Panc1 (cell line): ENCODE measurements around the gene KRTAP4-5. TPM values are rescaled to one million over a fixed set of nuclear protein-coding genes. Genes with fewer than 3 reads are reported as not detected.
A peak's percentile ranks its signal among the peaks of the same experiment; 100 is the strongest.
"Not testable (repeated sequence)": the region's sequence is repeated elsewhere in the genome, so short reads cannot be mapped to it uniquely, and the experiment has no call there.

Experiments
- ATAC-seq: fragments of 200-7000 bp; cut with Tn5 transposase; 2 replicates; pipeline ENCODE4 v1.9.1; 2020; ENCODE audit warnings: mild to moderate bottlenecking, moderate library complexity
- BruUV-seq: library from RNA; stranded (reverse); fragments of 400-500 nt; replicated peaks from 2 replicates; lab custom pipeline; 2021; lab: Mats Ljungman, UMichigan
- CTCF ChIA-PET: fragments of 300-600 bp; sonication (Branson Sonifier 250); formaldehyde crosslinking; loops from one replicate; lab custom pipeline; 2022; ENCODE audit warnings: antibody characterized with exemption; lab: Charles Lee
- POLR2A ChIA-PET: fragments of 300-600 bp; sonication (Branson Sonifier 250); formaldehyde crosslinking; loops from one replicate; lab custom pipeline; 2022; ENCODE audit warnings: antibody characterized with exemption; lab: Charles Lee
- DNase-seq: peaks from one replicate; pipeline ENCODE4 v3.0.0-alpha.2; 2010; ENCODE audit warnings: low read depth, low spot score
- H3K27ac ChIP-seq: 2 replicates; pipeline ENCODE4 v1.5.1; 2011; ENCODE audit warnings: mild to moderate bottlenecking, low read length, inconsistent platforms
- H3K27me3 ChIP-seq: fragments of 200-500 bp; sonication (Bioruptor generic); 2 replicates; pipeline ENCODE4 v1.6.0; 2014; ENCODE audit warnings: low read length, inconsistent platforms; ENCODE audit not compliant: control insufficient read depth, insufficient read depth
- H3K36me3 ChIP-seq: fragments of 200-500 bp; sonication (Bioruptor generic); 2 replicates; pipeline ENCODE4 v1.5.1; 2014; ENCODE audit warnings: inconsistent platforms, mild to moderate bottlenecking, low read length, moderate library complexity; ENCODE audit not compliant: control insufficient read depth, insufficient read depth
- H3K4me1 ChIP-seq: 2 replicates; pipeline ENCODE4 v1.5.1; 2011; ENCODE audit warnings: inconsistent platforms, mild to moderate bottlenecking, low read length, moderate library complexity; ENCODE audit not compliant: control insufficient read depth, insufficient read depth
- H3K4me3 ChIP-seq, 2 experiments: 2 replicates each; pipeline ENCODE4 v1.5.1; 2011 to 2012; ENCODE audit warnings: low read depth in 2 of 2, low read length in 2 of 2, mild to moderate bottlenecking in 2 of 2, inconsistent platforms in 1 of 2, moderate library complexity in 1 of 2
- H3K9me3 ChIP-seq: fragments of 200-500 bp; sonication (Bioruptor generic); 2 replicates; pipeline ENCODE4 v1.5.1; 2014; ENCODE audit warnings: low read depth, mild to moderate bottlenecking, inconsistent platforms, low read length, moderate library complexity; ENCODE audit not compliant: control insufficient read depth, insufficient read depth
- CTCF ChIP-seq: fragments of 450-650 bp; IDR thresholded peaks from 2 replicates; pipeline ENCODE4 v1.5.1; 2017; ENCODE audit warnings: mild to moderate bottlenecking
- POLR2AphosphoS5 ChIP-seq: IDR thresholded peaks from 2 replicates; pipeline ENCODE4 v1.6.1; 2012; ENCODE audit warnings: mild to moderate bottlenecking, low read depth, low read length, moderate library complexity
- SIN3A ChIP-seq: IDR thresholded peaks from 2 replicates; pipeline ENCODE4 v1.6.1; 2012; ENCODE audit warnings: low read depth, mild to moderate bottlenecking, low read length, moderate library complexity, borderline replicate concordance; ENCODE audit not compliant: insufficient read depth
- TCF7L2 ChIP-seq: IDR thresholded peaks from 2 replicates; pipeline ENCODE4 v1.6.1; 2011; ENCODE audit warnings: mild to moderate bottlenecking, low read depth, low read length, inconsistent platforms
- in situ Hi-C: cut with HindIII; loops from 2 replicates; pipeline ENCODE4 v1.10.0; 2016; ENCODE audit warnings: low sequenced_read_pairs, low pct_unique_long_range_greater_than_20kb
- intact Hi-C: fragments of 100-400 bp; cut with micrococcal nuclease; formaldehyde crosslinking; loops from one replicate; pipeline ENCODE4 v1.10.0; 2022; ENCODE audit not compliant: unreplicated experiment
- total RNA-seq: library from RNA; stranded (reverse); gene quantifications from one replicate; pipeline ENCODE4 v1.2.1, GENCODE V29; 2021; ENCODE audit not compliant: unreplicated experiment
- TF ChIP-seq, protein P1 (sequence below), 2 experiments: IDR thresholded peaks; 2 replicates each; pipeline ENCODE4 v1.6.1; 2011 to 2012; ENCODE audit warnings: low read depth in 2 of 2, control low read depth in 1 of 2, low read length in 1 of 2, mild to moderate bottlenecking in 1 of 2, moderate library complexity in 1 of 2; ENCODE audit not compliant: insufficient read depth in 1 of 2

The KRTAP4-5 gene
- total RNA-seq, 1 experiment from 2014 or later = not detected

- intact Hi-C loops = loop anchor here (5.0 kb wide), 1 partner anchor 381 kb away; the partner anchor contains the start of gene KRT35
- Histone ChIP-seq H3K27ac (no peak within 1 kb of the TSS), H3K4me3 (no peak within 1 kb of the TSS), H3K9me3 (no peaks in the 10 kb centered on the region), H3K4me1 (no peaks in the 10 kb centered on the region), H3K27me3 (no peaks in the 10 kb centered on the region), H3K36me3 (no peaks in the 10 kb centered on the region)
- DNase-seq (no peak), ATAC-seq (no peak)
- CTCF ChIA-PET = no interaction called here
- in situ Hi-C loops = no loop called here
- TF ChIP-seq CTCF (no peak), POLR2AphosphoS5 (no peak), TCF7L2 (no peak), SIN3A (no peak)
- TF ChIP-seq, protein P1, sequence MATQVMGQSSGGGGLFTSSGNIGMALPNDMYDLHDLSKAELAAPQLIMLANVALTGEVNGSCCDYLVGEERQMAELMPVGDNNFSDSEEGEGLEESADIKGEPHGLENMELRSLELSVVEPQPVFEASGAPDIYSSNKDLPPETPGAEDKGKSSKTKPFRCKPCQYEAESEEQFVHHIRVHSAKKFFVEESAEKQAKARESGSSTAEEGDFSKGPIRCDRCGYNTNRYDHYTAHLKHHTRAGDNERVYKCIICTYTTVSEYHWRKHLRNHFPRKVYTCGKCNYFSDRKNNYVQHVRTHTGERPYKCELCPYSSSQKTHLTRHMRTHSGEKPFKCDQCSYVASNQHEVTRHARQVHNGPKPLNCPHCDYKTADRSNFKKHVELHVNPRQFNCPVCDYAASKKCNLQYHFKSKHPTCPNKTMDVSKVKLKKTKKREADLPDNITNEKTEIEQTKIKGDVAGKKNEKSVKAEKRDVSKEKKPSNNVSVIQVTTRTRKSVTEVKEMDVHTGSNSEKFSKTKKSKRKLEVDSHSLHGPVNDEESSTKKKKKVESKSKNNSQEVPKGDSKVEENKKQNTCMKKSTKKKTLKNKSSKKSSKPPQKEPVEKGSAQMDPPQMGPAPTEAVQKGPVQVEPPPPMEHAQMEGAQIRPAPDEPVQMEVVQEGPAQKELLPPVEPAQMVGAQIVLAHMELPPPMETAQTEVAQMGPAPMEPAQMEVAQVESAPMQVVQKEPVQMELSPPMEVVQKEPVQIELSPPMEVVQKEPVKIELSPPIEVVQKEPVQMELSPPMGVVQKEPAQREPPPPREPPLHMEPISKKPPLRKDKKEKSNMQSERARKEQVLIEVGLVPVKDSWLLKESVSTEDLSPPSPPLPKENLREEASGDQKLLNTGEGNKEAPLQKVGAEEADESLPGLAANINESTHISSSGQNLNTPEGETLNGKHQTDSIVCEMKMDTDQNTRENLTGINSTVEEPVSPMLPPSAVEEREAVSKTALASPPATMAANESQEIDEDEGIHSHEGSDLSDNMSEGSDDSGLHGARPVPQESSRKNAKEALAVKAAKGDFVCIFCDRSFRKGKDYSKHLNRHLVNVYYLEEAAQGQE (IDR thresholded peaks at IDR 0.05; ENCODE audit: insufficient read depth in 1 of 2, low read depth in 2 of 2, low read length in 1 of 2) = no peak
- BruUV-seq = no TSS peak
- POLR2A ChIA-PET = interaction anchor here (0.6 kb wide), 1 partner anchor 12 kb away, joined by 3 read pairs; no protein-coding TSS in a partner anchor
Observed at GRCh38 chr17:41101586-41102259, 47.9 kb downstream of the KRTAP4-5 start, which contains the start of gene KRTAP4-16. Gene KRTAP4-16, minus strand, starts transcription at chr17:41102209. Its CDS starts 0 bp downstream, at chr17:41102209.

DNA sequence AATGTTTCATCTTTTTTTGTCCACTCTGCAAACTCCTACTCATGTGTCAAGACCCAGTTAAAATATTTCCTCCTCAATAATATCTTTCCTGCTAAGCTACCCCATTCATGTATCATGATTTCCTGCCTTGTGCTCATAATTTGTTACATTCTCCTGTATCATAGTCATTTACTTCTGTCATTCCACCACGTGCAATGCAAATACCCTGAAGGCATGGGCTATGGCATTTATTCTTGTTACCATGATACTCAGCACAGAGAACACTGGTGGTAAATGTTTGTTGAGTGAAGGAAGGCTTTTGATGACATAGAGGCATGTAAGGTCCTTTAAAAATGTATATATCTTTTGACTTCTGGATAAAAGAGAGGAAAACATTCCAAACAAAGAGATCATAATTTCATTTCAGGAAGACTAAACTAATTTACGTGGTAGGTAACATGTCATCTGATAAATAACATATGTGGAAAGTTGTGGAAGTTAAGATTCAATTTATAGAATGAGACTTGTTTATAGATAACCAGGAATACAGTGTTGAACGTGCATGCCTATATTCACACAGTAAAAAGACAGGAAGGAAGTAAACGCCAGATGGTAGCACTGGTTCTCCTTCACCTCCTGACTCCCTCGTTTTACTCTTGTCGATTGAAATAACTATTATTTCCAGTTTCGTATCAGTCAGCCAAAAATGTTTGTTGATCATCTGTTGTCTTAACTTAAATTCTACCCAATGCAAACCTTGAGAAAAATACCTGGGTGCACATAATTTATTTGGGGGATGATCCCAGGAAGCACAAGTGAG is 49.7 kb downstream of the KRTAP4-5 start:
- intact Hi-C loops = loop anchor here (5.0 kb wide), 1 partner anchor 382 kb away; the partner anchor contains the start of gene KRT35
- ATAC-seq = peak; percentile 77
- CTCF ChIA-PET, H3K4me3 ChIP-seq, H3K27me3 ChIP-seq, in situ Hi-C loops, H3K4me1 ChIP-seq, H3K27ac ChIP-seq, H3K36me3 ChIP-seq, POLR2A ChIA-PET, H3K9me3 ChIP-seq, BruUV-seq: not testable (repeated sequence)
- peak; percentile 20 for DNase-seq

Other genes with a start within 250 kb of the KRTAP4-5 start
- gene KRT23, start 212.2 kb downstream of the KRTAP4-5 start, total RNA-seq = not detected
- not detected for gene KRT39, start 182.9 kb downstream of the KRTAP4-5 start, total RNA-seq
- gene KRT40, start 165.5 kb downstream of the KRTAP4-5 start, total RNA-seq = not detected
- not detected for gene KRTAP3-3, start 155.7 kb downstream of the KRTAP4-5 start, total RNA-seq
- gene KRTAP3-2, start 149.9 kb downstream of the KRTAP4-5 start, total RNA-seq = not detected
- not detected for gene KRTAP3-1, start 140.7 kb downstream of the KRTAP4-5 start, total RNA-seq
- gene KRTAP1-5, start 122.6 kb downstream of the KRTAP4-5 start, total RNA-seq = not detected
- not detected for gene KRTAP1-4, start 119.6 kb downstream of the KRTAP4-5 start, total RNA-seq
- not detected for gene KRTAP1-3, start 115.0 kb downstream of the KRTAP4-5 start, total RNA-seq
- gene KRTAP1-1, start 108.4 kb downstream of the KRTAP4-5 start, total RNA-seq = not detected
- gene KRTAP2-1, start 102.5 kb downstream of the KRTAP4-5 start, total RNA-seq = not detected
- not detected for gene KRTAP2-2, start 94.6 kb downstream of the KRTAP4-5 start, total RNA-seq
- not detected for gene KRTAP2-3, start 89.7 kb downstream of the KRTAP4-5 start, total RNA-seq
- not detected for gene KRTAP2-4, start 83.9 kb downstream of the KRTAP4-5 start, total RNA-seq
- not detected for gene KRTAP4-7, start 65.7 kb downstream of the KRTAP4-5 start, total RNA-seq
- not detected for gene KRTAP4-8, start 51.7 kb downstream of the KRTAP4-5 start, total RNA-seq
- not detected for gene KRTAP4-16, start 47.6 kb downstream of the KRTAP4-5 start, total RNA-seq
- not detected for gene KRTAP4-9, start 44.4 kb downstream of the KRTAP4-5 start, total RNA-seq
- not detected for gene KRTAP4-11, start 31.5 kb downstream of the KRTAP4-5 start, total RNA-seq
- gene KRTAP4-12, start 25.6 kb downstream of the KRTAP4-5 start, total RNA-seq = not detected
- not detected for gene KRTAP4-6, start 9.3 kb downstream of the KRTAP4-5 start, total RNA-seq
- not detected for gene KRTAP4-4, start 10.9 kb upstream of the KRTAP4-5 start, total RNA-seq
- gene KRTAP4-3, start 18.4 kb upstream of the KRTAP4-5 start, total RNA-seq = not detected
- gene KRTAP4-2, start 28.4 kb upstream of the KRTAP4-5 start, total RNA-seq = not detected
- not detected for gene KRTAP4-1, start 35.1 kb upstream of the KRTAP4-5 start, total RNA-seq
- gene KRTAP9-1, start 40.1 kb upstream of the KRTAP4-5 start, total RNA-seq = not detected
- not detected for gene KRTAP9-2, start 76.8 kb upstream of the KRTAP4-5 start, total RNA-seq
- not detected for gene KRTAP9-3, start 82.6 kb upstream of the KRTAP4-5 start, total RNA-seq
- not detected for gene KRTAP9-8, start 88.2 kb upstream of the KRTAP4-5 start, total RNA-seq
- not detected for gene KRTAP9-4, start 99.9 kb upstream of the KRTAP4-5 start, total RNA-seq
- gene KRTAP9-9, start 105.6 kb upstream of the KRTAP4-5 start, total RNA-seq = not detected
- gene KRTAP9-6, start 115.6 kb upstream of the KRTAP4-5 start, total RNA-seq = not detected
- not detected for gene KRTAP9-7, start 125.9 kb upstream of the KRTAP4-5 start, total RNA-seq
- not detected for gene KRTAP29-1, start 153.0 kb upstream of the KRTAP4-5 start, total RNA-seq
- not detected for gene KRTAP16-1, start 159.5 kb upstream of the KRTAP4-5 start, total RNA-seq
- not detected for gene KRTAP17-1, start 165.9 kb upstream of the KRTAP4-5 start, total RNA-seq
- gene KRT33A, start 201.0 kb upstream of the KRTAP4-5 start, total RNA-seq = not detected
- gene KRT33B, start 220.0 kb upstream of the KRTAP4-5 start, total RNA-seq = not detected
- not detected for gene KRT34, start 232.5 kb upstream of the KRTAP4-5 start, total RNA-seq
- gene KRT31, start 247.8 kb upstream of the KRTAP4-5 start, total RNA-seq = not detected